Epithelial cell of proximal tubule (primary cell): ENCODE results near the gene AP5Z1. TPM values are rescaled to one million over a fixed set of nuclear protein-coding genes. Genes with fewer than 3 reads are reported as not detected.

Source experiments
- DNase-seq: peaks from one replicate; pipeline ENCODE4 v3.0.0-alpha.2; 2011; ENCODE audit warnings: low read depth
- H3K4me3 ChIP-seq: 2 replicates; pipeline ENCODE4 v1.5.1; 2011; ENCODE audit warnings: low read depth, mild to moderate bottlenecking, low read length
- CTCF ChIP-seq: conservative IDR thresholded peaks from 2 replicates; pipeline ENCODE4 v1.5.1; 2012; ENCODE audit warnings: low read depth, mild to moderate bottlenecking, low read length
- total RNA-seq: library from RNA; depleted of rRNA; stranded (reverse); fragments of >200 nt; gene quantifications from 2 replicates; pipeline ENCODE4 v1.2.3, GENCODE V29; 2015

Gene AP5Z1
- total RNA-seq, 1 donor from 2014 or later = 21.4 TPM

GRCh38 chr7:4830176-4830575 is 54.8 kb downstream of the AP5Z1 start:
- no peak for DNase-seq
- no peak overlapping the region for H3K4me3 ChIP-seq
- TF ChIP-seq CTCF = peak; percentile 100

DNA sequence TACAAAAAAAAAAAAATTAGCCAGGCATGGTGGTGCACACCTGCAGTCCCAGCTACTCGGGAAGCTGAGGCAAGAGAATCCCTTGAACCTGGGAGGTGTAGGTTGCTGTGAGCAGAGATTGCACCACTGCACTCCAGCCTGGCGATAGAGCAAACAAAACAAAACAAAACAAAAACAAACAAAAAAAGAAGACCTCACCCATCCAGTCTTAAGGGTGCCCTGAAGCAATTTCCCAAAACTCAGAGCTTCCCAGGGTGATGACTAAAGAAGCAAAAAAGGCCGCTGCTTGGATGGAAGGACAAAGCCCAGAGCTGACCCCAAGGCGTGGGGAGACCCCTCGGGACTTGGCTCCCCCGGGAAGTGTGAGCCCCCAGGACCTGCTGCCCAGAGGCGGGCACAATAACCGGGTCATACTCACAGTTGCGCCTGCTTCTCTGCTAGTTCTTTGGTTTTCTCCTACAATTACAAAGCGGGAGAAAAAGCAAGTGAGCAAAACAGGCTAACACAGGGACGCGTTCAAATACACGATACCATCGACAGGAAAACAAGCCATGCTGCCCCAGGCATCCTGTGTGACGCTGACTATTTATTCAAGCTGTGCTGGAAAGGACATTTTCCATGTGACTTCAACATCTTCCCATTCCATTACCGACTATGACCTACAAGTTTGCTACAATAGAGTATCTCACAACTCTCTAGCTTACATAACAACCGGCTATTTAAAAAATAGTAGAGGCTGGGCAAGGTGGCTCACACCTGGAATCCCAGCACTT is 56.5 kb downstream of the AP5Z1 start:
- TF ChIP-seq CTCF = no peak
- no peak for DNase-seq
- H3K4me3 ChIP-seq = no peak overlapping the region

GRCh38 chr7:4832711-4833110 is 57.3 kb downstream of the AP5Z1 start:
- DNase-seq = no peak
- TF ChIP-seq CTCF = no peak
- no peak overlapping the region for H3K4me3 ChIP-seq

DNA sequence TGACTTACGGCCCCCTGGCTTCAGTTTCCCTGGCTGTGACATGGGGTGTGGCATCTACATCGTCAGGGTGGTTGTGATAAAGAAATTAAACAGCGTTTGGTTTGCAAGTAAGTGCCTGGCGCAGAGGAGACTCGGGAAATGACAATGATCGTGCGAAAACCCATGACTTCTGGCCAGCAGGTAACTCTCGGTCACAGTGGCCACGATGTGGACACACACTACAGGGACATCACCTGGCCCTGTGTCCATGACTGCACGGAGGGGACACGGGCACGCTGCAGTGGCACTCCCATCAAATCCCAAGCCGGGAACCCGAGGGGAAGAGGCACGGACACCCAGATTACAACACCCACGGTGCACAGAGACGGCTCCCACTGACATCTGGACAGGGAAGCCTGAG is 57.8 kb downstream of the AP5Z1 start:
- no peak overlapping the region for H3K4me3 ChIP-seq
- DNase-seq = no peak
- TF ChIP-seq CTCF = no peak

GRCh38 chr7:4833691-4834600 is 58.5 kb downstream of the AP5Z1 start:
- H3K4me3 ChIP-seq = no peak overlapping the region
- no peak for DNase-seq
- TF ChIP-seq CTCF = no peak

DNA sequence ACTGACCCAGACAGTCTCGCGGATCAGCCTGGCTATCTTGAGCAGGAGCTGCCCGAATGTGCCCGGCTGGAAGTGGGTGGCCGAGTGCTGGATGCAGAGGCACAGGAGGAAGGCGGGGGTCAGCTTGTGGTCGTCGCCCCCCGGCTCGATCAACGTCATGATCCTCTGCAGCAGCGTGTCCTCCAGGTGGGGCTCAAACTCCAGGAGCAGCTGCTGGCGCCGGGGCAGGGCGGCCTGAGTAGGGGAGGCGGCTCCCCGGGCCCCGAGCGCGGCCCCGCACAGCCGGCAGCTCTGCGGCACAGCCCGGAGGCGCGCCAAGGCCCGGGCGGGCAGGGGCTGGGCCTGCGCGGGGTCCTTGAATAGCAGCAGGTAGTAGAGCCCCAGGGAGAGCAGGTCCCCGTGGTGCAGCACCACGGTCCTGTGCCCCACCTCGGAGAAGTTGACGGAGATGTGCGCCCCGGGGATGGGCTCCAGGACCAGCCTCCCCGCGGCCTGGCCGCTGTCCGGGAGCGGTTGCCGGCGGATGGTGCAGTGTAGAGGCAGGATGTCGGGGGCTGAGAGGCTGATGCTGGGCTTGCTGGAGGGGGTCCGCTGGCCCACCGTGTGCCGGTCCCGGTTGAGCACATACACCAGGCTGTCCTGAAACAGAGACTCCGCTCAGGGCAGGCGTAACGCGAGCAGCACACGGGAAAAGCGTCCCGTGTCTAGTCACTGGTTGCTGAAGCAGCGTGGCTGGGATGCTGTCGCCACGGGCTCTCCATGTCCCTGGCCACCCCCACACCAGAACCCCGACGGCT is 59.4 kb downstream of the AP5Z1 start:
- no peak overlapping the region for H3K4me3 ChIP-seq
- DNase-seq = no peak
- TF ChIP-seq CTCF = no peak
